HepG2 (cell line): ENCODE data around the gene INPP5K. TPM values are rescaled to one million over a fixed set of nuclear protein-coding genes. Genes with fewer than 3 reads are reported as not detected.
A peak's percentile ranks its signal among the peaks of the same experiment; 100 is the strongest.

Experiments used
- ARID5B ChIP-seq: IDR thresholded peaks from 2 replicates; pipeline ENCODE4 v1.4.0; 2020; ENCODE audit warnings: mild to moderate bottlenecking, missing genetic modification reagents
- GLI4 ChIP-seq: sonication (generic); formaldehyde crosslinking; IDR thresholded peaks from 2 replicates; pipeline ENCODE4 v1.5.1; 2020; ENCODE audit warnings: missing genetic modification reagents, mild to moderate bottlenecking, moderate library complexity, borderline replicate concordance
- KAT2B ChIP-seq: fragments of 150-350 bp; IDR thresholded peaks from 2 replicates; pipeline ENCODE4 v1.6.1; 2014; ENCODE audit warnings: low read depth, low read length, borderline replicate concordance
- KDM5B ChIP-seq: sonication (generic); formaldehyde crosslinking; IDR thresholded peaks from 2 replicates; pipeline ENCODE4 v1.4.0; 2020; ENCODE audit warnings: missing genetic modification reagents, mild to moderate bottlenecking, borderline replicate concordance
- PCBP1 ChIP-seq: fragments of 200-400 bp; formaldehyde crosslinking; IDR thresholded peaks from 2 replicates; pipeline ENCODE4 v1.6.1; 2017; ENCODE audit warnings: mild to moderate bottlenecking, low read depth, low read length, borderline replicate concordance
- PRMT3 ChIP-seq: sonication (generic); formaldehyde crosslinking; IDR thresholded peaks from 2 replicates; pipeline ENCODE4 v1.8.1; 2022; ENCODE audit warnings: low read depth, mild to moderate bottlenecking, moderate library complexity, missing genetic modification reagents, borderline replicate concordance
- SP5 ChIP-seq: IDR thresholded peaks from 2 replicates; pipeline ENCODE4 v1.6.1; 2016; ENCODE audit warnings: low read depth, borderline replicate concordance
- TBX2 ChIP-seq: sonication (generic); formaldehyde crosslinking; IDR thresholded peaks from 2 replicates; pipeline ENCODE4 v1.5.0; 2020; ENCODE audit warnings: missing genetic modification reagents, mild to moderate bottlenecking, borderline replicate concordance
- TCF12 ChIP-seq, 2 experiments: fragments of 450-650 bp in 1 of 2; sonication (generic) in 1 of 2; formaldehyde crosslinking in 1 of 2; IDR thresholded peaks; 2 replicates each; pipeline versions ENCODE4 v1.6.1 to v1.8.0; 2017 to 2022; ENCODE audit warnings: antibody characterized with exemption in 1 of 2, mild to moderate bottlenecking in 1 of 2, missing genetic modification reagents in 1 of 2, moderate library complexity in 1 of 2
- ZBTB34 ChIP-seq: sonication (generic); formaldehyde crosslinking; IDR thresholded peaks from 2 replicates; pipeline ENCODE4 v1.8.0; 2022; ENCODE audit warnings: mild to moderate bottlenecking, missing genetic modification reagents
- ZNF407 ChIP-seq: sonication (generic); formaldehyde crosslinking; IDR thresholded peaks from one replicate; pipeline ENCODE4 v1.5.1; 2020; ENCODE audit warnings: mild to moderate bottlenecking, missing genetic modification reagents; ENCODE audit errors: not compliant biosample characterization
- ZNF563 ChIP-seq: sonication (generic); formaldehyde crosslinking; IDR thresholded peaks from 2 replicates; pipeline ENCODE4 v1.8.0; 2022; ENCODE audit warnings: mild to moderate bottlenecking, moderate library complexity, missing genetic modification reagents
- ZNF572 ChIP-seq: sonication (generic); formaldehyde crosslinking; IDR thresholded peaks from 2 replicates; pipeline ENCODE4 v1.5.1; 2020; ENCODE audit warnings: mild to moderate bottlenecking, missing genetic modification reagents
- polyA plus RNA-seq, 8 experiments: library from polyadenylated mRNA; depleted of rRNA in 3 of 8; stranded (reverse) in 7 of 8; unstranded in 1 of 8; fragments of >200 nt; fragmentation: Illumina TruSeq in 4 of 8; extraction: Trizol in 4 of 8; gene quantifications; 2 replicates each; pipeline versions ENCODE4 v1.2.1 to v1.2.3, GENCODE V29; 2011 to 2016; ENCODE audit warnings: low read depth in 4 of 8, missing spikeins in 1 of 8, mixed read lengths in 1 of 8; ENCODE audit not compliant: insufficient read depth in 1 of 8
- total RNA-seq, 5 experiments: library from RNA; depleted of rRNA; stranded (reverse); fragments of >200 nt; fragmentation: Illumina TruSeq; extraction: Trizol; gene quantifications; 2 replicates each; pipeline ENCODE4 v1.2.3, GENCODE V29; 2016; ENCODE audit warnings: low read depth in 1 of 5

The INPP5K gene
- total and polyA plus RNA-seq, 2 of the 13 experiments (the other 11 are each of a cell fraction or from before 2014, with no cell fraction given): 4.8 to 9.6 TPM

GRCh38 chr17:1490643-1491442 is 25.6 kb downstream of the INPP5K start (continued):
- peak; percentile 63 for TF ChIP-seq ZNF407
- TF ChIP-seq KDM5B (CRISPR knock-in tag): peak; percentile 76; the same call in 1 of the 2 replicates
- TF ChIP-seq ARID5B (CRISPR knock-in tag): peak; percentile 35; the same call in 1 of the 2 replicates
- TF ChIP-seq ZNF563 (CRISPR knock-in tag): peak; percentile 32; the same call in 1 of the 2 replicates
- no peak for TF ChIP-seq PRMT3 (CRISPR knock-in tag)
- TF ChIP-seq PCBP1: no peak
- peak; percentile 97 for TF ChIP-seq SP5 (CRISPR knock-in tag)
- TF ChIP-seq ZBTB34 (CRISPR knock-in tag): no peak
- no peak for TF ChIP-seq KAT2B
- TF ChIP-seq TBX2 (CRISPR knock-in tag): peak; percentile 64; the same call in 1 of the 2 replicates
- TF ChIP-seq ZNF572 (CRISPR knock-in tag): 0 out of 2 replicates have a peak, but pooled peaks have one; percentile 35
- TF ChIP-seq GLI4 (CRISPR knock-in tag): peak; percentile 60; the same call in 1 of the 2 replicates
- no peak for TF ChIP-seq TCF12 (IDR thresholded peaks at IDR 0.05)
- TF ChIP-seq TCF12 (CRISPR knock-in tag; IDR thresholded peaks at IDR 0.05): peak; percentile 59; the same call in 1 of the 2 replicates
